Measurements from ENCODE around the gene LFNG.

The LFNG gene

DNA sequence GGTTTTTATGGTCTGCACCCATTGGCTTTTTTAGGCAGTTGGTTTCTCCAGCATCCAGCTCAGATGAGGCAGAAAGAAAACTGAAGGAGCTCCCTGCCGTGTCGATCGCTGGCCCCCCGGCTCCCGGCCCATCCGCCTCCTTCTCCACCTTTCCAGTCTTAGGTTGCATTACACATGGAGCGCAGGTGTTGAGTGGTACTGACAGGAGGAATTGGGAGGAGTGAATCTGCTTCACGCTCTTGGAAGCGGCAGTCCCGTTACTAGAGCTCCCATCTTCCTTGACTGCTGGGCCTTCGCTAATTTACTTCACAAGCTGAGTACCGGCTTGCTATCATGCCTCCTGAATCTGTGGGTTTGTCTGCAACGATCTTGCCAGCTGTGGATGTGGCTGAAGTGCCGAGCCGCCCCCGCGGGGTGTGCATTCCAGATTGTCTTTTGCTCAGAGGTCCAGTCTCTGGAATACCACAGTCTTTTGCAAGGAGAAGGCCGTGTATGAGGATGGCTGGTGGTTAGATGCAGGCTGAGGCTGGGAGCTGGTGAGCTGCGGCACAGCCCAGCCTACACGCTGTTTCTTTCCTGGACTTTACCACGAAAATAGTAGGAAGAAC, 56.3 kb downstream of the LFNG start:
- no peak for DNase-seq

DNA sequence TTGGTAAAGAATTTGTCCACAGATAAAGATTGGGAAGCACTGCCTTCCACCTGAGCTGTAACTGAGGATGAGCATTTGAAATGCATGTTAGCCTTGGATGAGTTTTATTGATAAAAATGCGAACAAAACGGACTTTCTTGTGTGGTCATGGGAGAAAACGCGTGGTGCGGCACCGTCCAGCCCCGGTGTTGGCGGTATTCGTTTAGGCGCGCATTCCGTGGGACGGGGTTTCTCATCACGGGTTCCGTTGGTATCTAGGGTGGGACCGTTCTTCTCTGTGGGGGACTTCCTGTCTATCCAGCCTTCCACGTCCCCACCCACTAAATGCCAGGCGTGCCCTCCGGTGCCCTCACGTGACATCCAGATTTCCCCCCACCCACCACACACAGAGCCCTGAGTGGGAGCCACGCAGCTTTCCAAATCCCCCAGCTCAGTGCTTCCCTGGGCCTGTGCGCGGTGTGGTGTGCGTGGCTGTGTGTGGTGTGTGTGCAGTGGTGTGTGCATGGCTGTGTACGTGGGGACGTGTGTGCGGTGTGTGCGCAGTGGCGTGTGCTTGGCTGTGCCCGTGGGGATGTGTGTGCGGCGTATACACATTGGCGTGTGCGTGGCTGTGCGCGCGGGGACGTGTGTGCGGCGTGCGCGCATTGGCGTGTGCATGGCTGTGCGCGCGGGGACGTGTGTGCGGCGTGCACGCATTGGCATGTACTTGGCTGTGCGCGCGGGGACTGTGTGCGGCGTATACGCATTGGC, 57.3 kb downstream of the LFNG start:
- DNase-seq, result no peak
